Measurements from ENCODE around the gene ATP6V0A4. TPM values are rescaled to one million over a fixed set of nuclear protein-coding genes. Genes with fewer than 3 reads are reported as not detected.
"Not testable (repeated sequence)": the region's sequence is repeated elsewhere in the genome, so short reads cannot be mapped to it uniquely, and the experiment has no call there.

ATP6V0A4 gene
- polyA plus RNA-seq, 1 donor = not detected

- no peak for DNase-seq (ENCODE audit: low read depth)
Measured at GRCh38 chr7:138700857-138701536, 97.0 kb downstream of the ATP6V0A4 start, which contains the start of gene SVOPL. TSS of gene SVOPL (minus strand) at chr7:138701362. CDS start at chr7:138679045, 22,317 bp downstream.

GRCh38 chr7:138699661-138700060, 98.3 kb downstream of the ATP6V0A4 start:
- DNase-seq (ENCODE audit: low read depth) = no peak

- DNase-seq (ENCODE audit: low read depth) = no peak
Measured at GRCh38 chr7:138698281-138698680, 99.7 kb downstream of the ATP6V0A4 start.

- no peak for DNase-seq (ENCODE audit: low read depth)
Measured at GRCh38 chr7:138697535-138698182, 100.3 kb downstream of the ATP6V0A4 start.

GRCh38 chr7:138695776-138696175, 102.2 kb downstream of the ATP6V0A4 start:
- not testable (repeated sequence) for DNase-seq (ENCODE audit: low read depth)

GRCh38 chr7:138695106-138695505, 102.9 kb downstream of the ATP6V0A4 start:
- no peak for DNase-seq (ENCODE audit: low read depth)

- no peak for DNase-seq (ENCODE audit: low read depth)
Measured at GRCh38 chr7:138691178-138691577, 106.8 kb downstream of the ATP6V0A4 start.

GRCh38 chr7:138690495-138690894, 107.5 kb downstream of the ATP6V0A4 start:
- no peak for DNase-seq (ENCODE audit: low read depth)

- not testable (repeated sequence) for DNase-seq (ENCODE audit: low read depth)
Measured at GRCh38 chr7:138688037-138688436, 110.0 kb downstream of the ATP6V0A4 start.

GRCh38 chr7:138684340-138684739, 113.7 kb downstream of the ATP6V0A4 start:
- DNase-seq (ENCODE audit: low read depth) = no peak

- DNase-seq (ENCODE audit: low read depth) = no peak
Measured at GRCh38 chr7:138679793-138680192, 118.2 kb downstream of the ATP6V0A4 start.

GRCh38 chr7:138670594-138670993, 127.4 kb downstream of the ATP6V0A4 start:
- no peak for DNase-seq (ENCODE audit: low read depth)

- DNase-seq (ENCODE audit: low read depth) = no peak
Measured at GRCh38 chr7:138669364-138669763, 128.6 kb downstream of the ATP6V0A4 start.

- DNase-seq (ENCODE audit: low read depth) = no peak
Measured at GRCh38 chr7:138668946-138669345, 129.1 kb downstream of the ATP6V0A4 start.

- no peak for DNase-seq (ENCODE audit: low read depth)
Measured at GRCh38 chr7:138668229-138668596, 129.8 kb downstream of the ATP6V0A4 start.

- no peak for DNase-seq (ENCODE audit: low read depth)
Measured at GRCh38 chr7:138667535-138668228, 130.3 kb downstream of the ATP6V0A4 start.

GRCh38 chr7:138666385-138666784, 131.6 kb downstream of the ATP6V0A4 start:
- no peak for DNase-seq (ENCODE audit: low read depth)

GRCh38 chr7:138665669-138666140, 132.3 kb downstream of the ATP6V0A4 start:
- DNase-seq (ENCODE audit: low read depth) = no peak

GRCh38 chr7:138665249-138665648, 132.7 kb downstream of the ATP6V0A4 start:
- DNase-seq (ENCODE audit: low read depth) = no peak

GRCh38 chr7:138663725-138664710, 134.0 kb downstream of the ATP6V0A4 start:
- no peak for DNase-seq (ENCODE audit: low read depth)

- no peak for DNase-seq (ENCODE audit: low read depth)
Measured at GRCh38 chr7:138662991-138663320, 135.0 kb downstream of the ATP6V0A4 start.

All from forelimb muscle (tissue), 1 donor.